Endothelial cell of umbilical vein (primary cell): ENCODE measurements around the gene FSTL4. TPM values are rescaled to one million over a fixed set of nuclear protein-coding genes. Genes with fewer than 3 reads are reported as not detected.

Source experiments
- BruUV-seq: library from RNA; stranded (reverse); fragments of 400-500 nt; replicated peaks from 2 replicates; lab custom pipeline; 2021; lab: Mats Ljungman, UMichigan
- CTCF ChIA-PET: fragments of 300-600, 350-600 bp; sonication (Branson Sonifier 250); formaldehyde crosslinking; loops from one replicate; lab custom pipeline; 2021; ENCODE audit warnings: antibody characterized with exemption, inconsistent platforms; lab: Charles Lee
- POLR2A ChIA-PET: fragments of 300-600, 350-600 bp; sonication (Branson Sonifier 250); formaldehyde crosslinking; loops from one replicate; lab custom pipeline; 2021; ENCODE audit warnings: antibody characterized with exemption, inconsistent platforms; lab: Charles Lee
- DNase-seq: peaks from one replicate; pipeline ENCODE4 v3.0.0-alpha.2; 2011; ENCODE audit warnings: low read depth, low spot score
- FAIRE-seq: peaks from 2 replicates; lab custom pipeline; 2011; peaks lifted over from hg19 to GRCh38; lab: Jason Lieb, UNC
- H2AFZ ChIP-seq: 2 replicates; pipeline ENCODE4 v1.6.0; 2012; ENCODE audit warnings: low read depth, low read length, control low read depth, inconsistent platforms
- H3K27ac ChIP-seq: 2 replicates; pipeline ENCODE4 v1.5.1; 2011; ENCODE audit warnings: low read depth, mild to moderate bottlenecking, control low read depth, low read length, moderate library complexity; ENCODE audit not compliant: insufficient read depth
- H3K27me3 ChIP-seq, 2 experiments: 2 replicates each; pipeline versions ENCODE4 v1.6.0 to v1.6.1; 2011; ENCODE audit warnings: low read length in 2 of 2, mixed read lengths in 1 of 2; ENCODE audit not compliant: control insufficient read depth in 2 of 2, insufficient read depth in 2 of 2
- H3K36me3 ChIP-seq, 2 experiments: 2 replicates in 1 of 2; 3 replicates in 1 of 2; pipeline ENCODE4 v1.5.1; 2011; ENCODE audit warnings: low read length in 2 of 2, mild to moderate bottlenecking in 1 of 2, moderate library complexity in 1 of 2; ENCODE audit not compliant: control insufficient read depth in 2 of 2, insufficient read depth in 2 of 2; ENCODE audit errors: extremely low read depth in 1 of 2
- H3K4me1 ChIP-seq: 3 replicates; pipeline ENCODE4 v1.5.1; 2011; ENCODE audit warnings: mild to moderate bottlenecking, low read length; ENCODE audit not compliant: control insufficient read depth, insufficient read depth; ENCODE audit errors: extremely low read depth
- H3K4me2 ChIP-seq: 2 replicates; pipeline ENCODE4 v1.6.1; 2011; ENCODE audit warnings: low read length, control low read depth, mixed read lengths; ENCODE audit not compliant: insufficient read depth
- H3K4me3 ChIP-seq, 3 experiments: fragments of 200-600 bp in 1 of 3; sonication (generic), shearing (Covaris generic) in 1 of 3; replicated peaks in 1 of 3; 2 replicates each; pipeline ENCODE4 v1.5.1; 2011 to 2016; ENCODE audit warnings: control low read depth in 3 of 3, low read length in 3 of 3, mild to moderate bottlenecking in 2 of 3, inconsistent platforms in 1 of 3, low read depth in 1 of 3, moderate library complexity in 1 of 3; ENCODE audit not compliant: insufficient read depth in 1 of 3
- H3K79me2 ChIP-seq: 2 replicates; pipeline ENCODE4 v1.6.0; 2012; ENCODE audit warnings: low read length, inconsistent platforms; ENCODE audit not compliant: control insufficient read depth, insufficient read depth
- H3K9ac ChIP-seq: replicated peaks from 2 replicates; pipeline ENCODE3; 2011; ENCODE audit warnings: low read length, control low read depth; ENCODE audit not compliant: insufficient read depth; ENCODE audit errors: extremely low read depth
- H3K9me1 ChIP-seq: replicated peaks from 3 replicates; pipeline ENCODE4 v1.6.0; 2011; ENCODE audit warnings: mild to moderate bottlenecking, low read length; ENCODE audit not compliant: control insufficient read depth, insufficient read depth; ENCODE audit errors: extremely low read depth
- H3K9me3 ChIP-seq: replicated peaks from 2 replicates; pipeline ENCODE4 v1.5.1; 2012; ENCODE audit warnings: low read length, inconsistent platforms; ENCODE audit not compliant: control insufficient read depth, insufficient read depth
- H4K20me1 ChIP-seq: replicated peaks from 2 replicates; pipeline ENCODE3; 2011; ENCODE audit warnings: mild to moderate bottlenecking, low read length; ENCODE audit not compliant: control insufficient read depth, insufficient read depth; ENCODE audit errors: extremely low read depth
- EZH2 ChIP-seq: IDR thresholded peaks from 2 replicates; pipeline ENCODE4 v1.6.1; 2012; ENCODE audit warnings: borderline replicate concordance, low read depth, mild to moderate bottlenecking, moderate library complexity, low read length, inconsistent platforms; ENCODE audit not compliant: severe bottlenecking
- FOS ChIP-seq: IDR thresholded peaks from 2 replicates; pipeline ENCODE4 v1.6.1; 2011; ENCODE audit warnings: mild to moderate bottlenecking, low read length, moderate library complexity, borderline replicate concordance; ENCODE audit not compliant: insufficient read depth
- GATA2 ChIP-seq: IDR thresholded peaks from 2 replicates; pipeline ENCODE4 v1.7.0; 2011; ENCODE audit warnings: low read depth, mild to moderate bottlenecking, moderate library complexity, mixed read lengths, low read length; ENCODE audit not compliant: insufficient read length, insufficient read depth
- JUN ChIP-seq: IDR thresholded peaks from 2 replicates; pipeline ENCODE4 v1.6.1; 2011; ENCODE audit warnings: borderline replicate concordance, low read depth; ENCODE audit not compliant: insufficient read length, insufficient read depth
- MAX ChIP-seq: IDR thresholded peaks from 2 replicates; pipeline ENCODE4 v1.6.1; 2011; ENCODE audit not compliant: insufficient read depth, insufficient read length
- MYC ChIP-seq: IDR thresholded peaks from one replicate; pipeline ENCODE4 v1.6.1; 2011; ENCODE audit warnings: mild to moderate bottlenecking, low read depth, low read length
- POLR2A ChIP-seq: IDR thresholded peaks from 2 replicates; pipeline ENCODE4 v1.6.1; 2012; ENCODE audit warnings: low read depth, mild to moderate bottlenecking, control low read depth, low read length
- POLR2AphosphoS5 ChIP-seq: IDR thresholded peaks from 2 replicates; pipeline ENCODE4 v1.6.1; 2012; ENCODE audit warnings: low read depth, mild to moderate bottlenecking, control low read depth, low read length, moderate library complexity; ENCODE audit not compliant: insufficient read depth
- dilution Hi-C: fragments of 300-500 bp; cut with MboI; formaldehyde crosslinking; loops from one replicate; pipeline ENCODE4 v1.15.0; 2019; ENCODE audit warnings: low sequenced_read_pairs; ENCODE audit not compliant: extremely low pct_ligation_motif_present
- intact Hi-C: fragments of 100-400 bp; cut with micrococcal nuclease; formaldehyde crosslinking; loops from one replicate; pipeline ENCODE4 v1.10.0; 2022
- polyA plus RNA-seq, 4 experiments: library from polyadenylated mRNA; depleted of rRNA in 3 of 4; stranded (reverse) in 3 of 4; unstranded in 1 of 4; fragments of >200 nt; gene quantifications; 2 replicates each; pipeline versions ENCODE4 v1.2.1 to v1.2.3, GENCODE V29; 2011 to 2012; ENCODE audit warnings: missing spikeins in 1 of 4
- total RNA-seq: library from RNA; stranded (reverse); gene quantifications from 2 replicates; pipeline ENCODE4 v1.2.3, GENCODE V29; 2021
- TF ChIP-seq, protein P1 (sequence below), 2 donors: IDR thresholded peaks; 1 replicate in 1 of 2; 2 replicates in 1 of 2; pipeline ENCODE4 v1.5.1; 2011; ENCODE audit warnings: low read length in 2 of 2, mild to moderate bottlenecking in 2 of 2, moderate library complexity in 2 of 2, control low read depth in 1 of 2, inconsistent platforms in 1 of 2, low read depth in 1 of 2; ENCODE audit not compliant: insufficient read depth in 1 of 2; ENCODE audit errors: extremely low read depth in 1 of 2

The FSTL4 gene
- total and polyA plus RNA-seq, 2 donors (not counting 3 experiments of a cell fraction or from before 2014, with no cell fraction given) = 0.18 TPM; not detected in 1

- POLR2A ChIA-PET = no interaction called here
- no peaks in the 10 kb centered on the region for H4K20me1 ChIP-seq
- intact Hi-C loops (no loop called here), dilution Hi-C loops (no loop called here)
- H3K27ac ChIP-seq = no peak overlapping the region
- FAIRE-seq (no peak), DNase-seq (no peak)
- H3K27me3 ChIP-seq = peaks cover 0 to 2% of the 10 kb centered on the region in 2 experiments
- H3K4me1 ChIP-seq = no peaks in the 10 kb centered on the region
- no TSS peak for BruUV-seq
- no peak overlapping the region for H2AFZ ChIP-seq
- H3K9me1 ChIP-seq = no peaks in the 10 kb centered on the region
- H3K4me3 ChIP-seq = no peak overlapping the region
- TF ChIP-seq, protein P1, sequence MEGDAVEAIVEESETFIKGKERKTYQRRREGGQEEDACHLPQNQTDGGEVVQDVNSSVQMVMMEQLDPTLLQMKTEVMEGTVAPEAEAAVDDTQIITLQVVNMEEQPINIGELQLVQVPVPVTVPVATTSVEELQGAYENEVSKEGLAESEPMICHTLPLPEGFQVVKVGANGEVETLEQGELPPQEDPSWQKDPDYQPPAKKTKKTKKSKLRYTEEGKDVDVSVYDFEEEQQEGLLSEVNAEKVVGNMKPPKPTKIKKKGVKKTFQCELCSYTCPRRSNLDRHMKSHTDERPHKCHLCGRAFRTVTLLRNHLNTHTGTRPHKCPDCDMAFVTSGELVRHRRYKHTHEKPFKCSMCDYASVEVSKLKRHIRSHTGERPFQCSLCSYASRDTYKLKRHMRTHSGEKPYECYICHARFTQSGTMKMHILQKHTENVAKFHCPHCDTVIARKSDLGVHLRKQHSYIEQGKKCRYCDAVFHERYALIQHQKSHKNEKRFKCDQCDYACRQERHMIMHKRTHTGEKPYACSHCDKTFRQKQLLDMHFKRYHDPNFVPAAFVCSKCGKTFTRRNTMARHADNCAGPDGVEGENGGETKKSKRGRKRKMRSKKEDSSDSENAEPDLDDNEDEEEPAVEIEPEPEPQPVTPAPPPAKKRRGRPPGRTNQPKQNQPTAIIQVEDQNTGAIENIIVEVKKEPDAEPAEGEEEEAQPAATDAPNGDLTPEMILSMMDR (IDR thresholded peaks at IDR 0.05; ENCODE audit: extremely low read depth in 1 of 2, insufficient read depth in 1 of 2, low read depth in 1 of 2, low read length in 2 of 2) = no peak
- TF ChIP-seq GATA2 = no peak
- no peak for TF ChIP-seq FOS
- no peak for TF ChIP-seq JUN
- no peak for TF ChIP-seq POLR2AphosphoS5
- TF ChIP-seq POLR2A = no peak
- no peak for TF ChIP-seq EZH2
- no peak for TF ChIP-seq MAX
- no peak for TF ChIP-seq MYC
- H3K79me2 ChIP-seq = no peaks in the 10 kb centered on the region
- H3K9me3 ChIP-seq = no peaks in the 10 kb centered on the region
- H3K4me2 ChIP-seq = no peak overlapping the region
- no peak overlapping the region for H3K9ac ChIP-seq
- no peaks in the 10 kb centered on the region for H3K36me3 ChIP-seq
- CTCF ChIA-PET = interaction anchor here (0.7 kb wide), 1 partner anchor 19 kb away, joined by 3 read pairs; no protein-coding TSS in a partner anchor
Measured at GRCh38 chr5:133328800-133329199, 283.5 kb downstream of the FSTL4 start.
